Activated CD4-positive, CD25-positive, alpha-beta regulatory T cell (primary cell): ENCODE data around the gene ZNF17.
"Not testable (repeated sequence)": the region's sequence is repeated elsewhere in the genome, so short reads cannot be mapped to it uniquely, and the experiment has no call there.

Source experiments
- DNase-seq, 4 experiments: peaks; one replicate each; lab custom pipeline; 2025; lab: John Stamatoyannopoulos, UW

ZNF17 gene

DNA sequence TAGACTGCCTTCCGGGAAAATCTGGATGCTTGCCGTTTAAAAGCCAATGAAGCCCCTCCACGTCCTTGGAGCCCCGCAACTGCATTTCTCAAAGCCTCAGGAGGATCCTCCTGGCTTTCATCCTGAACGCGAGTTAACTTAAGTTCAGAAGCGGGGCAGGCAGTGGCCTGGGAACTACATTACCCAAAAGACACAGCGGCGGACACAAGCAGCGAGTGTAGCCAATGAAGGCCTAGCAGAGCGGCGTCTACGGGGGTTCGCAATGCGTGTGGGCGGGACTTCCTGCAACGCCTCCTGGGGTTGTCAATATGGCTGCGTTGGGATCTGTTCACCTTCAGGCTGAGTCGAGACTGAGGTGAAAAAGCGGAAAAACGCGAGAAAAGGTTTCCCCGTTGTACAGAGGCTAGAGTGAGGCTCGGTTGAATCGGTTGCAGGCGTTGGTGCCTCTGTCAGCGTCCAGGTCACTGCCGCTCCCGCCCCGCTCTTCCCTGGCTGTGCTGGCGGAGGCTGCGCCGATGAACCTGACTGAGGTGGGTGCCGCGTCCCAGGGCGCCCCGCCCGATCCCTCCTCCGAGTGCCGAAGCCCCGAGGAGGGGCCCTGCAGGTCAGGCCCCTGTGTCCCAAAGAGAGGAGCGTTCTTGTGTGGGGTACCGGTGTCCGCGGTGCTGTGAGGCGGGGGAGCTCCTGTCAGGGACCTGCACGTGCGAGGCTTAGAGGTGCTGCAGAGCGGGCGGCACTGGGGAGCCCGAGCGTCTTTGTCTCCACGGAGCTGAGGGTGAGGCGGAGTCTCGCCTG is at the start of gene ZNF17:
TSS of gene ZNF17 (plus strand) at position 285 of the 795 bp plus-strand sequence. CDS start 2,455 bp downstream, outside the sequence.
- DNase-seq, result peak; percentile 73 to 83 (median 81)

DNA sequence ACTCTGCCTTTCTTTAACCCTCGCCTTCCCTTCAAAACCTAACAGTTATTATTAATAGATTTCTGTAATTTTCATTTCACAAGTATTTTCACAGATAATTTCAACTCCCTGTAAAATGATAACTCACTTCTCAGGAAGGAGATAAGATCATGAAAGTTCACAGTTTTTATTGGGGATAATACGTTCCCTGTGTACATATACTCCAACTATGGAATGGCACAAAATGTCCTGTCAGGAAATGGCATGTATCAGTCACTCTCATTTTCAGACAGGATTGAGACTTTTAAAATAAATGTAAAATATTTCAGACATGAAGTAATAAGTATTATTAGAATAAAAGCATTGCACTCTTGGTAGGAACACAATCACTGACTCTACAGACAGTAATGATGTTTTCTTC is 48.5 kb upstream of the ZNF17 start:
- no peak for DNase-seq

DNA sequence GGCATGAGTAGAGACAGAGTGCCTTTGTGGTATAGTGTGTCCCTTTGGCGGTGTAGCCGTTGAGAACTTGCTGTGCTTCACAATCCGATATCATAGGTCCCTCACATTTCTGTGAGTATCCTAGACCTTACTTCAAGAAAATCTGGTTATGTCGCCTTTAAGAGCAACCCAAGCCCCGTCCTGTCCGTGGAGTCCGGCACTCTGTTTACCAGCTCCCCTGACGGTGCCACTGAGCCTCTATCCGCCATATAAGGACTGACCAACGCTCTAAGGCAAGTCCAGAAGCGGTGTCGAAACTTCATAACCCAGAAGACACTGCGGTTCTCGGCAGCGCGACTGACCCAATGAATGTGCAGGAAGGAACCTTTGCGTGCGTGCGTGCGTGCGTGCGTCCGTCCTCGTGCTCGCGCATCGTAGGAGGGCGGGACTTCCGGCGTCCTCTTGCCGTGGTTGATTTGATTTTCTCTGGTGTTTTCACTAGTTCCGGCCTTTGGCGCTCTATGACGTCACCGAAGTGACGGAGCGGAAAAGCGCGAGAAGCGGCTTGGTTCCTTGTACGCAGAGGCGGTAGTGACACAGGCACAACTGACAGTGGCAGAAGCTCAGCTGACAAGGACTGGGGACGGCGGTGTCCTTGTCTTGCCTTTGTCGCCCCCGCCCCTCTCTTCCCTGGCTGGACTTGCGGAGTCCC is 47.8 kb upstream of the ZNF17 start, which contains the start of the genes TRAPPC2B and ZNF547:
TSS of gene TRAPPC2B (plus strand) at position 555 of the 691 bp plus-strand sequence. CDS start 1,283 bp downstream, outside the sequence.
TSS of gene ZNF547 (plus strand) at position 555 of the 691 bp plus-strand sequence. CDS start 5,005 bp downstream, outside the sequence.
- peak; percentile 93 to 96 (median 93) for DNase-seq

DNA sequence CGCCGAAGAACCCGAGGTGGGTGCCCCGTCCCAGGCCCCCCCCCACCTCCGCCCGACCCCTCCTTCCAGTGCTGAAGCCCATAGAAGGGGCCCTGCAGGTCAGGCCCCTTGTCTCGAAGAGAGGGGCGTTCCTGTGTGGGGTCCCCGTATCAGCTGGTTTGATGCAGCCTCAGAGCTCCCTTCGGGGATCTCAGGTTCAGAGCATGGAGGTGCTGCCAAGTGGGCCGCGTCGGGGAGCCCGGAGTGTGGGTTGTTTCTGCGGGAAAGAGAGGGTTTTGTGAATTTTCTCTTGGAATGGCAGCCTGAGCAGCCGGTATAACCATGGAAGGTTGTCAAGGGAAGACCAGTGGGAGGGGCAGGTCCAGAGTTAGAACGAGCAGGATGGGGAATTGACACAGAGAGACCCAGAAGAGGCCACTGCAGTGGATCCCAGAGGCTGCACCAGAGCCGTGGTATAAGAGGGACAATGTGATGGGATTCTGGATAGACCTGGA is 47.2 kb upstream of the ZNF17 start:
- DNase-seq, result no peak

GRCh38 chr19:57366776-57367175 is 44.2 kb upstream of the ZNF17 start:
- no peak for DNase-seq

DNA sequence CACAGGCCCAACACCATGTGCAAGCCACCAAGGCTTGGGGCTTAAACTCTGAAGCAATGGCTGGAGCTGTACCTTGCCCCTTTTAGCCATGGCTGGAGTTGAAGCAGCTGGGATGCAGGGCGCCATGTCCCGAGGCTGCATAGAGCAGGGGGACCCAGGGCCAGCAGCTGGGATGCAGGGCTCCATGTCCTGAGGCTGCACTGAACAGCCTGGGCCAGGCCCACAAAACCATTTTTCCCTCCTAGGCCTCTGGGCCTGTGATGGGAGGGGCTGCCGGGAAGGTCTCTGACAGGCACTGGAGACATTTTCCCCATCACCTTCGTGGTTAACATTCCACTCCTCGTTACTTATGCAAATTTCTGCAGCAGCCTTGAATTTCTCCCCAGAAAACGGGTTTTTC is 36.8 kb upstream of the ZNF17 start:
- DNase-seq, result no peak

- not testable (repeated sequence) for DNase-seq
Observed at GRCh38 chr19:57374647-57375046, 36.3 kb upstream of the ZNF17 start.

DNA sequence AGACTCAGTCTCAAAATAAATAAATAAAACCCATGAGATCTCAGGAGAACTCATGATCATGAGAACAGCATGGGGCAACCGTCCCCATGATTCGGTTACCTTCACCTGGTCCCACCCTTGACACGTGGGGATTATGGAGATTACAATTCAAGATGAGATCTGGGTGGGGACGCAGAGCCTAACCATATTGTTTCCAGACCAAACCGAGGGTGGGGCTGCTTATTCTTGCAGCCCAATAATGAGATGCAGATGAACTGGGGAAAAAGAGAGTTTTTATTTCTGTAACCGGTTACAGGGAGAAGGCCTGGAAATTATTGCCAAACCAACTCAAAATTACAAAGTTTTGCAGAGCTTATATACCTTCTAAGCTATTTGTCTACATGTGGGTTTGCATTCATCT is 34.8 kb upstream of the ZNF17 start:
- no peak for DNase-seq

GRCh38 chr19:57377498-57378146 is 33.3 kb upstream of the ZNF17 start:
- DNase-seq, result no peak

GRCh38 chr19:57380923-57381322 is 30.0 kb upstream of the ZNF17 start:
- DNase-seq, result no peak

DNA sequence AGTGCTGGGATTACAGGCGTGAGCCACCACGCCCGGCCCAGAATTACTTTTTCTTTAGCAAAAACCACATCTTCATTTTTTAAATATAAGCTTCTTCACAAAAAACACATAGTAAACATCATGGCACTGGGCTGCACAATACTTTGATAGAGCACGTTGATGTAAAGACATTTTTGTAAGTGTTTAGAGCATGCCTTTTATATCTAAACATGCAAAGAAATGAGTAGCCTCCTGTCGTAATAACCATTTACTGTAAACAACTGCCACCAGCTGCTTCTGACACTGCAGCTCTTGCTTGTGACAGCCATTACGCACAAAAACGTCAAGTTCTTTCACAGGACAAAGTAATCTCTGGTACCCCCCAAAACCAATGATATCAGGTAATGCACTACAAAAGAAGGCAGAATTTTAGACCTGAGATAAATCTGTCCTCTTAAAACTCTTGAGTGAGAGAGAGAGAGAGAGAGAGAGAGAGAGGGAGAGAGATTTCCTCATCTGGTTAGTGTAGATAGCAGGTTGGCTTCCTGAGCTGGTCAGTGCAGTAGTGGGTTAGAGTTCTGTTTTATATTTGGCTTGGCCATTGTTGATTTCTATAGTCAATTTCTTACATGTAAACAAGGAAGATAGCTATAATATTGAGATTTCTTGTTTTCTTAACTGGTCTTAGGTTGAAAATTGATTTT is 28.0 kb upstream of the ZNF17 start:
- DNase-seq, result no peak

GRCh38 chr19:57389194-57389729 is 21.7 kb upstream of the ZNF17 start:
- DNase-seq, result no peak

DNA sequence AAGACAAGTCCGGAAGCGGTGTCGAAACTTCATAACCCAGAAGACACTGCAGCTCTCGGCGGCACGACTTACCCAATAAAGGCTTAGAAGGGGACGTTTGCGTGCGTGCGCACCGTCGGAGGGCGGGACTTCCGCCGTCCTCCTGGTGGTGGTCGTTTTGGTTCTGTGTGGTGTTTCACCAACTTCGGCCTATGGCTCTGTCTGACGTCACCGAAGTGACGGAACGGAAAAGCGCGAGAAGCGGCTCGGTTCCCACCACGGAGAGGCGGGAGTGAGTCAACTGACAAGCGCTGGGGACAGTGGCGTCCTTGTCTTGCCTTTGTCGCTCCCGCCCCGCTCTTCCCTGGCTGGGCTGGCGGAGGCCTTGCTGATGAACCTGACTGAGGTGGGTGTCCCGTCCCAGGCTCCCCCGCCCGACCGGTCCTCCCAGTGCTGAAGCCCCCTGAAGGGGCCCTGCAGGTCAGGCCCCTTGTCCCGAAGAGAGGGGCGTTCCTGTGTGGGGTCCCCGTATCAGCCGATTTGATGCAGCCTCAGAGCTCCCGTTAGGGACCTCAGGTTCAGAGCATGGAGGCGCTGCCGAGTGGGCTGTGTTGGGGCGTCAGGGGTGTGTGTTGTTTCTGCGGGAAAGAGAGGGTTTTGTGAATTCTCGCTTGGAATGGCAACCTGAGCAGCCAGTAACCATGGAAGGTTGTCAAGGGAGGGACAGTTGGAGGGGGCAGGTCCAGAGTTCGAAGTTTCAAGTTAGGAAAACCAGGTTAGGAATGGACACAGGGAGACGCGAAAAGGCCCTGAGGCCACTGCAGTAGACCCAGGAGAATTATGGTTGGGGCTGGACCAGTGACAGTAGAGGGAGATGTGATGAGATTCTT is 21.0 kb upstream of the ZNF17 start, which contains the start of gene ZNF548:
TSS of gene ZNF548 (plus strand) at position 125 of the 869 bp plus-strand sequence. CDS start at position 371, 246 bp downstream.
- DNase-seq, result peak; percentile 88 to 93 (median 89)

GRCh38 chr19:57395710-57396109 is 15.3 kb upstream of the ZNF17 start:
- DNase-seq, result no peak

GRCh38 chr19:57398868-57399267 is 12.1 kb upstream of the ZNF17 start:
- no peak for DNase-seq

GRCh38 chr19:57403737-57404563 is 7.0 kb upstream of the ZNF17 start:
- DNase-seq, result no peak

DNA sequence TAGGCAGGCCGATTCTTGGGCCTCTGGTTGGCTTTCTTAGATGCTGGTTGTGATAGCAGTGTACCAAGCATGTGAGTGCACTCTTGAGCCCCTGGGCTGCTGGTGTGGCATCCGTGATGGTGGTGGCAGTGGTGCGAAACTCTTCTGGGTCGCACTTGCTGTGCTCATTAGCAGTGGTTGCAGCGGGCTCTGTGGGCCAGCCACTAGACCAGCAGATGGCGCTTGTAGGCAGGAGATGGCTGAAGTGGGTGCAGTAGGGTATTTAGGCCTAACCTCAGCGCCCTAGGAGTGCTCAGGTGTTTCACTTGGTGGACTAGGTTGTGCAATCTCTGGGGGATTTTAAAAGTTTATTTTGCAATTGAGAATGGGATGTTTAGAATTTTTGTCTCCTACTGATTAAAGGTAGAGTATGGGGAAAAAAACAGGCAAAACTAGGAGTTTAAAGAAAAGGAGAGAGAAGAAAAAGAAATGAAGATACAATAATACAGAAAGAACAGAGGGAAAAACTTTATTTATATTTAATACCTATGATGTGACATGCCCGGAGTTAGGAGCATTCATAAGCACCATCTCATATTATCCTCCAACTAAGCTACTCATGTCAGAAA is 4.3 kb upstream of the ZNF17 start:
- peak; percentile 17 to 49 (median 38) for DNase-seq

DNA sequence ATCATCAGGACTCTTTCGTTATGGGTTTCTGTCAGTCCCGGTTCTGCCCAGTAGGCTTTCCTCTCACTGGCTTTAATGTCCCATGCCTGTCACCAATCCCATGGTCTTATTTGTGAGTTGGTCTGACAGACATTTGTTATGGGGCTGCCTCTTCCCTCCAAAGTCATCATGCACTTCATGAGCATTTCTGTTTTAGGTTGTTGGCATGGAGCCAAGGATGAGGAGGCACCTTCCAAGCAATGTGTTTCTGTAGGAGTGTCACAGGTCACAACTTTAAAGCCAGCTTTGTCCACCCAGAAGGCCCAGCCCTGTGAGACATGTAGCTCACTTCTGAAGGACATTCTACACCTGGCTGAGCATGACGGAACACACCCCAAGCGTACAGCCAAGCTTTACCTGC is 8.5 kb downstream of the ZNF17 start:
- DNase-seq, result no peak

DNA sequence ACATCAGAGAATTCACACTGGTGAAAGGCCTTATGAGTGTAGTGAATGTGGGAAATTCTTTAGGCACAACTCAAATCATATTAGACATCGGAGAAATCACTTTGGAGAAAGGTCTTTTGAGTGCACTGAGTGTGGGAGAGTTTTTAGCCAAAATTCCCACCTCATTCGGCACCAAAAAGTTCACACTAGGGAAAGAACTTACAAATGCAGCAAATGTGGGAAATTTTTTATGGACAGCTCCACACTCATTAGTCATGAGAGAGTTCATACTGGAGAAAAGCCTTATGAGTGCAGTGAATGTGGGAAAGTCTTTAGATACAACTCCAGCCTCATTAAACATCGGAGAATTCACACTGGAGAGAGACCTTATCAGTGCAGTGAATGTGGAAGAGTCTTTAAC is 10.1 kb downstream of the ZNF17 start:
- no peak for DNase-seq
